HPDE6-E6E7 (cell line): ENCODE data around the gene NOL9.
A peak's percentile ranks its signal among the peaks of the same experiment; 100 is the strongest.
"Not testable (repeated sequence)": the region's sequence is repeated elsewhere in the genome, so short reads cannot be mapped to it uniquely, and the experiment has no call there.

ENCODE experiments used
- DNase-seq: peaks from one replicate; pipeline ENCODE4 v3.0.0; 2011; ENCODE audit warnings: missing footprints; ENCODE audit errors: extremely low spot score

Gene NOL9

DNA sequence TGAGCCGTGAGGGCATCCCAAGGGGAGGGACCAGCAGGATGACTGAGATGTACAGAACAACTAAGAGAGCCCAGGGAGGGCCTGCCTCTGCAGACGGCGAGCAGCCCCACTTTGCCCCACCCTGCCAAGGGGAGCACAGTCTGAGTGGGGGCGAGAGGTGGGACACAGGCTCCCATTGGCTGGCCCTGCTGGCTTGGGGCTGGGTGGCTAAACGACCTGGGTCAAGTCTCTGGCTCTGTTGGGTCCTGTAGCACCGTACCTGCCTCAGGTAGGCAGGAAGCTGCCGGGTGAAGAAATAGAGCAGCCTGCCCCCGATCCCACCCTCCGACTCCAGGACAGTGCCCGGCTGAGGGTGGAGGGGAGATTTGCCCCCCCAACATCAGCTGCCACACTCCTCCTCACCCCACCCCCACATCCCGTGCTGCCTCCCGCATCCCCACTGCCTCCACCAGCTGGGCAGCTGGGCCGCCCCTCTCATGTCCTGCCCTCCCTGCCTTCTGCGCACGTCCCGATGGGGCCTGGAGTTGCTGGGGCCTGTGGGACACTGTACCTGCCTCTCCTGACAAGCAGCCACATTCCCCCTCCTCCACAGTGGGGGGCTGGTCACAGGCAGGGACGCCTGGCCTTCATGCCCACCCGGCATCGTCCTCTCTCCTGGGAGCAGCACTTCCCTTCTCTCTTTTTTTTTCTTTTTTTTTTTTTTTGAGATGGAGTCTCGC lies 50.3 kb downstream of the NOL9 start:
- DNase-seq, result no peak

GRCh38 chr1:6502000-6502891 lies 52.1 kb downstream of the NOL9 start:
- no peak for DNase-seq

GRCh38 chr1:6501279-6501813 lies 53.0 kb downstream of the NOL9 start:
- DNase-seq, result no peak

DNA sequence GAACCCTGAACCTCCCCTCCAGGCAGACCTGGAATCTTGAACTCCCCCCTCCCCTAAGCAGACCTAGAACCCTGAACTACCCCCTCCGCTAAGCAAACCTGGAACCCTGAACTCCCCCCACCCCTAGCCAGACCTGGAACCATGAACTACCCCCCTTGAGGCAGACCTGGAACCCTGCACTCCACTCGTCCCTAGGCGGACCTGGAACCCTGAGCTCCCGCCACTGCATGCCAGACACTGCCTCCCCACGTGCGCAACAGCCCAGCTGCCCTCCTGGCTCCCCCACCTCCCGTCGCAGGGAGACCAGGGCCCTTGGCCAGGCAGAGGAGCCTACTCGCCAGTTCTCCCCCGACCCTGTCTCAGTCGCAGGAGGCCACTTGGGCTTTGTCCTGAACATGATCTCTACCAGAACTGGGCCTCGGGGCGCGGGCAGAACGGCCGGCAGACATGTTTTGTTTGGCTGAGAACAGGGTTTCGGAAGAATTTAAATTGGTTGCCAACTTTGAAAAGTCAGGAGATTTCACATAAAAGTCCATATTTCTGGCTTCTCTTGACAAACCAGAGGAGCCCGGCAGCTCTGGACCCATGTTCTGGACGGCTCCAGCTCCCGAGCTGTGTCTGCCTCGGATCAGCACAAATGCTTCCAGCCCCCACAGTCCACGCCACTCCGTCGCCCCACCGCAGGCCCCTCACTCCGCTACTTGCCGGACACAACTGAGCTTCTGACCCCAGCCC lies 53.6 kb downstream of the NOL9 start:
- DNase-seq, result no peak

DNA sequence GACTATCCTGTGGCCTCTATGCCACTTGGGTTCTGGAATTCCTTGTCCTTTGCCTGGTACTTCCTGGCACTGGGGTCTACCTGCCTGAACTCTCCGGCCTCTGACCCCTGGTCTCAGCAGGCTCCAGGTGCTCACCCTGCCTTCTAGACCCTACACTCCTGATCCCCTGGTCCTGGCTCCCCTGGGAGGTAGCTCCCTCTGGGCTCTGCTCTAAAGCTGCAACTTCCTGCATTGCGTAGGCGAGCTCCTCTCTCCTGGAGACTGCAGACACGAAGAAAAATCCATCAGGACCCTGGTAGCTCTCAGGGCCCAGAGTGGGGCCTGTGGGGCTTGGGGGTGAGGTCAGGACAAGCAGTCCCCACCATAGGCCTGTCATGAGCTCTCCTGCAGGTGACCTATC lies 55.0 kb downstream of the NOL9 start:
- DNase-seq, result no peak

DNA sequence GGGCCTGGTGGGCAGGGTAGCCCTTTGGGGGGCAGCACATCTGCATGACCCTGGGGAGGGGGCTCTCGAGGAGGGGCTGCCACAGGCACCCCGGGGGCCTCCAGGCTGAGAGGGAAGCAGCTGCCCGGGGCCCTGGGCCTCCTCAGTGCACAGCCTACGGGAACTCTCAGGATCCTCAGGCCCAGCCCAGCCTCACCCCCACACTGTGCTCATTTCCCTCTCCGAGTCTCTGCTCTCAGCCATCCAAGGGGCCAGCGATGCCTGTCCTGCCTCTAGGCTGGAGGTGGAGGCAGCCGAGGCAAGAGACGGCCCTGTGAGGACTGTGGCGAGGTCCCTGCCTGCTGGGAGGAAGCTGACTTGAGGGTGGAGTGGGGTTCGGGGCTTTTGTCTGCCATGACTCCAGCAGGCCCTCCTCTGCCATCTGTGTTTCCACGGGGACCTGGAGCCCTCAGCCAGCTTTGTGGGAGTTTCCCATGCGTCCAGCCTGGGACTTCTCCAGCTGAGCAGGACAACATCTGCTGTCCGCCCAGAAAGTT lies 55.7 kb downstream of the NOL9 start:
- no peak for DNase-seq

GRCh38 chr1:6497867-6498575 lies 56.3 kb downstream of the NOL9 start:
- DNase-seq, result no peak

GRCh38 chr1:6497215-6497866 lies 57.0 kb downstream of the NOL9 start:
- DNase-seq, result no peak

DNA sequence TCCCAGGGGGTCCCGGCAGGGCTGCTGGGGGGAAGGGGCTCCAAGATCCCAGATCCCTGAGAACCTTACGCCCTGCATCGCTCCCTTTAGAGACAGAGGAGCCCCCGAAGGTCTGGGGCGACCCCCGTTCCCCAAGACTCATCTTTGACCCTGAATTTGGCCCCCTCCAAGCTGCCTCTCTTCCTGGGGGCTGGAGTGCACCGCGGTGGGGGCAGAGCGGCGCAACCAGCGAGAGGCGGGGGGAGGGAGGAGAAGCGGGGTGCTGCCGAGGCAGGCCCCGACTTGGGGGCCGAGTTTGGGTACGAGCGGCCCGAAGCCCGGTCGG lies 57.5 kb downstream of the NOL9 start:
- no peak for DNase-seq

GRCh38 chr1:6496365-6496721 lies 58.0 kb downstream of the NOL9 start:
- no peak for DNase-seq

DNA sequence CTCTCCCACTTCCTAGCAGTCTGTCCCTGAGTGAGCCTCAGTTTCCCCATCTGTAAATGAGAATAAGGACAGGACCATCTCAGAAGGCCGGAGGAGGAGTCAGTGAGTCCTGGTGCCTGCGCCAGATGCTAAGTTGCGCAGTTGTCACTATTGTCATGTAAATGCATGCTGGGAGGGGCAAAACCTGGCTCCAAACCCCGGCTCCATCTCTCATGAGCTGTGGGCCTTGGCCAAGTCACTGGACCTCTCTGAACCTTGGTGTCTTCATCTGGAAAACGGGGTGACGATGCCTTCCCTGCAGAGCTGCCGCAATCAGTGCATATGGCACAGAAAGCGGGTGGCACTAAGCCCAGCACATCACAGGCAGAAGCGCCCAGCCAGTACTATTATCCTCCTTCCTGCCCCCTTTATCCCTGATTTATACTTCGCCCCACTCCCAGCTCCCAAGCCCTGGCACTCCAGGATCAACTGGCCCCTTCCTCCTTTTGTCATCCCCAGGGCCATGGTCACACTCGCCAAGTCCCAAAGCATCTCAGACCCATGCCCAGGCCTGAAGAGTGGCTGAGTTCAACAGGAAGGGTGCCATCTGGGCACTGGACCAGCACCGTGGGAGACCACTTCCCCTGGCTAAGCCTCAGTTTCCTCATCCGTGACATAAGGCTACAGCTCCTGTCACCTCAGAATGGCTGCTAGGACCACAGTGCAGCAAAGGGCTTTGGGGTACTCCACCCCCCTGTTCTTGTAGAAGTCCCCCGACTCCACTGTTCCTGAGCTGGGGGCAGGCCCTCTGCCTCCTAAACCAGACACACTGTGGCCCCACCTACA lies 58.6 kb downstream of the NOL9 start:
- DNase-seq, result no peak

DNA sequence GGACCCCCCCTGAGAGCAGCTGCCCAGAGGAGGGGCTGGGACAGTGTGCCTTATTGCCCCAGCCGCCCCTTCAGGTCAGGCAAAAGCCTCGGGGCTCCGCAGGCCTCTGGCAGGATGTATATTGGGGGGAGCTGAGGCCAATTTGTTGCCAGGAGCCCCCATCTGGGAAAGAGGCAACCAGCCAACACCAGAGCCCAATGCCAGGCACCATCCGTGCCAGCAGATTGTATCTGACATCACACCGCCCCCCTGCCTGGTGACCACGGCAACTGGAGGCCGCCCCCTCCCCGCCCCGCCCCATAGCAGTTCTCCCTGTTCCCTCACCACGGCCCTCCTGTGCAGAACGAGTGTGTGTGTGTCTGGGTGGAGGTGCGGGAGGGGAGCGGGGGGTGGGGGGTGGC lies 59.3 kb downstream of the NOL9 start:
- DNase-seq, result no peak

DNA sequence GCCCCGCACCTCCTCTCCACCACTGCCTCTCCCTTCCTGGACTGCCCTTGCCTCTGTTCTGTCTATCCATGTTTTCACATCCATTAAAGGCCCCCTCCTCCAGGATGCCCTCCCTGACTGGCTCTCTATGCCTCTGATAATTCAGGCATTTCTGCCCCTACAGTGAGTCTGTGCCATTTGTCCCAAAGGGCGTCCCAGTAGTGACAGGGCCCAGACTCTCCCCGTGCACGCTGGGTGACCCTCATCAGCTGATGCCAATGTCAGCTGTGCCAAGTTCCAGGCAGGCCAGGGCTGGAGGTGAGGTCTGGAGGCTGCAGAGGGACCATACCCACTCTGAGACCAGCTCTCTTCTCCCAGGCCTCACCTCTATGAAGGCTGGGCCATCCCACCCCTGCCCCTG lies 59.7 kb downstream of the NOL9 start:
- DNase-seq, result no peak

DNA sequence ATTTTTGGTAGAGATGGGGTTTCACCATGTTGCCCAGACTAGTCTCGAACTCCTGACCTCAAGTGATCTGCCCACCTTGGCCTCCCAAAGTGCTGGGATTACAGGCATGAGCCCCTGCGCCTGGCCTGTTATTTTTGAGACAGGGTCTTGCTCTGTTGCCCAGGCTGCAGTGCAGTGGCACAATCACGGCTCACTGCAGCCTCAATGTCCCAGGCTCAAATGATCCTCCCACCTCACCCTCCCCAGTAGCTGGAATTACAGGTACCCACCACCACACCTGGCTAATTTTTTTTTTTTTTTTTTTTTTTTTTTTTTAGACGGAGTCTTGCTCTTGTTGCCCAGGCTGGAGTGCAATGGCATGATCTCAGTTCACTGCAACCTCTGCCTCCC lies 60.5 kb downstream of the NOL9 start:
- DNase-seq, result not testable (repeated sequence)

GRCh38 chr1:6491966-6492365 lies 62.3 kb downstream of the NOL9 start:
- DNase-seq, result no peak

DNA sequence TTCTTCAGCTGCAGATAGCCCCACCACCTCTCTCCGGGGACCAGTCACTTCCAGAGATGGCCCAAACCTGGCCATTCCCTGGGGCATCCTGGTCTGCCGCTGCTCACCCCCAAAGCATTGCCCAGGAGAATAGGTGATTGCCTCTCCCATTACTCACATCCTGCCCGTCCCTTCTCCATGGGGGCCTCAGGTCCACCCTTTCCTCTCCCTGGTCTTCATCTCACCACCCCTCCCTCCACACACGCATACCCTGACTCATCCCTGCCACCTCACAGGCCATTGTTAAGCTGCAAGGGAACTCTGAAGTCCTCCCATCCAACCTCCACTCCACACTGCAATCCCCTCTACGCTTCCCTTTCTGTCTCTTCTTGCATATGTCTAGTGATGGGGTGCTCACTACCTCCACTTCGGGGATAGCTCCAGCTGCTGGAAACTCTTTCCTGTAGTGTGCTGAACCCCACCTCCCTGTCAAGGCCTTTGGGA lies 62.8 kb downstream of the NOL9 start, which contains the start of gene PLEKHG5:
TSS of gene PLEKHG5 (minus strand) at position 188 of the 483 bp plus-strand sequence. CDS start 14,096 bp downstream, outside the sequence.
- peak; percentile 91 for DNase-seq

- no peak for DNase-seq
These were observed 63.2 kb downstream of the NOL9 start for GRCh38 chr1:6491081-6491449.

DNA sequence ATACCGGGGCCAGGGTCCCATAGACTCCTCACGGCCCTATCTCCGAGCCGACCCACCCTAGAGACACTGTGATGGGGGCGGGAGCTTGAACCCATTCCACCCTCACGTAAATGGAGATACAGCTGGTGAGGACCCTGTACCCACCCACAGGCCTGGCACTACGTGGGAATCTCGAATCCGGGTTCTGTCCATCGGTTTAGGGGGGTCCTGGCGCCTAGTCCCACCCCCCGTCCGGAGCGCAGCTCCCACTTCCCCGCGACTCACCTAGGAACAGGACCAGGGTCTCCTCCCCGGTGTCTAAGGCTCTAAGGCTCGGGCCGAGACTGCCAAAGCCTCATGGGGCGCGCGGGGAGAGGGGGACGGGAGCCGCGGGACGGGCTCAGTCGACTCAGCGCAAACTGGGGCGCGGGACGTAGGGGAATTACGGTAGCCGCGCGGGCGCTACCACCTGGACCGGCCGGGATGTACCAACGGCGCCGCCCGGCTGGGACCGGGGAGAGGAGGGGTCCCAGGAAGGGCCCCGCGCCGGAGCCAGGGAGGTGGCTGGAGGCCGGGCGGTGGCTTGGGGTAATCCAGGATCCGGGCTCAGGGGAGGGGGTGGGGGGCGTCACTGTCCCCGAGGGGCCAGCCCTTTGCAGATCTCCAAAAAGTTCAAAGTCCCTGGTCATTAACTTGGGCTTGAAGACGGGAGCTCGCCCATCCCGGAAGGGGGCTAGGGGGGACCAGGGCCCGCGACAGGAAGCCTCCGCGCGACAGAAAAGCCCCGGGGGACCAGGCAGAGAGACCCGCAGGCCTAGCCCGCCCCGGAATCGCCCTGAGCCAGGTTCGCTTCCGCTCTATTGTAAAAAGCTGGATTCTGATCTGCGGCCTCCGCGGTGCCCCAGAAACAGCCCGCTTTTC lies 63.9 kb downstream of the NOL9 start:
- no peak for DNase-seq

GRCh38 chr1:6489799-6490180 lies 64.5 kb downstream of the NOL9 start:
- peak; percentile 81 for DNase-seq
